HEK293 (cell line): ENCODE data around the gene SIRT7.

Experiments
- GLI2 ChIP-seq: fragments of 450-650 bp; formaldehyde crosslinking; IDR thresholded peaks from 2 replicates; pipeline ENCODE4; 2017; ENCODE audit warnings: missing biosample characterization, missing genetic modification characterization, low read depth, borderline replicate concordance
- KLF10 ChIP-seq: fragments of 450-650 bp; IDR thresholded peaks from 2 replicates; pipeline ENCODE4 v1.5.1; 2018; ENCODE audit warnings: missing biosample characterization, mild to moderate bottlenecking, missing genetic modification characterization
- KLF16 ChIP-seq: fragments of 450-650 bp; formaldehyde crosslinking; IDR thresholded peaks from 2 replicates; pipeline ENCODE4 v1.5.1; 2017; ENCODE audit warnings: missing biosample characterization, missing genetic modification characterization
- ZBTB20 ChIP-seq: fragments of 450-650 bp; formaldehyde crosslinking; IDR thresholded peaks from 2 replicates; pipeline ENCODE4 v1.5.1; 2016; ENCODE audit warnings: missing biosample characterization, missing genetic modification characterization
- ZBTB48 ChIP-seq: fragments of 450-650 bp; formaldehyde crosslinking; IDR thresholded peaks from 2 replicates; pipeline ENCODE4 v1.5.1; 2016; ENCODE audit warnings: missing biosample characterization, missing genetic modification characterization
- ZNF354C ChIP-seq: fragments of 450-650 bp; formaldehyde crosslinking; IDR thresholded peaks from 2 replicates; pipeline ENCODE4 v1.5.1; 2016; ENCODE audit warnings: missing biosample characterization, missing genetic modification characterization, low read depth, borderline replicate concordance
- ZNF404 ChIP-seq: fragments of 450-650 bp; formaldehyde crosslinking; IDR thresholded peaks from 2 replicates; pipeline ENCODE4 v1.5.1; 2017; ENCODE audit warnings: missing biosample characterization, missing genetic modification characterization
- ZNF560 ChIP-seq: fragments of 450-650 bp; formaldehyde crosslinking; IDR thresholded peaks from 2 replicates; pipeline ENCODE4 v1.5.1; 2017; ENCODE audit warnings: missing biosample characterization, missing genetic modification characterization, borderline replicate concordance
- ZNF585B ChIP-seq: fragments of 450-650 bp; formaldehyde crosslinking; IDR thresholded peaks from 2 replicates; pipeline ENCODE4 v1.5.1; 2016; ENCODE audit warnings: missing biosample characterization, missing genetic modification characterization
- ZNF600 ChIP-seq: fragments of 450-650 bp; formaldehyde crosslinking; IDR thresholded peaks from 2 replicates; pipeline ENCODE4 v1.5.1; 2016; ENCODE audit warnings: missing biosample characterization, missing genetic modification characterization
- ZNF623 ChIP-seq: fragments of 450-650 bp; formaldehyde crosslinking; IDR thresholded peaks from 2 replicates; pipeline ENCODE4 v1.5.1; 2016; ENCODE audit warnings: missing biosample characterization, missing genetic modification characterization
- ZNF660 ChIP-seq: fragments of 450-650 bp; IDR thresholded peaks from 2 replicates; pipeline ENCODE4 v1.5.1; 2018; ENCODE audit warnings: missing biosample characterization, mild to moderate bottlenecking, missing genetic modification characterization
- ZNF792 ChIP-seq: fragments of 450-650 bp; formaldehyde crosslinking; IDR thresholded peaks from 2 replicates; pipeline ENCODE4 v1.5.1; 2016; ENCODE audit warnings: missing biosample characterization, missing genetic modification characterization
- ZSCAN23 ChIP-seq: fragments of 450-650 bp; formaldehyde crosslinking; IDR thresholded peaks from 2 replicates; pipeline ENCODE4 v1.5.1; 2016; ENCODE audit warnings: missing biosample characterization, missing genetic modification characterization
- TF ChIP-seq, protein P1 (sequence below): fragments of 450-650 bp; formaldehyde crosslinking; IDR thresholded peaks from 2 replicates; pipeline ENCODE4 v1.5.1; 2016; ENCODE audit warnings: missing biosample characterization, missing genetic modification characterization, low read depth
- TF ChIP-seq, protein P2 (sequence below): fragments of 450-650 bp; formaldehyde crosslinking; IDR thresholded peaks from 2 replicates; pipeline ENCODE4 v1.5.1; 2016; ENCODE audit warnings: missing biosample characterization, missing genetic modification characterization
- TF ChIP-seq, protein P3 (sequence below): fragments of 450-650 bp; formaldehyde crosslinking; IDR thresholded peaks from 2 replicates; pipeline ENCODE4 v1.5.1; 2016; ENCODE audit warnings: missing biosample characterization, missing genetic modification characterization
- TF ChIP-seq, protein P4 (sequence below): fragments of 450-650 bp; formaldehyde crosslinking; IDR thresholded peaks from 2 replicates; pipeline ENCODE4 v1.5.1; 2017; ENCODE audit warnings: missing biosample characterization, missing genetic modification characterization
- TF ChIP-seq, protein P5 (sequence below): fragments of 450-650 bp; formaldehyde crosslinking; optimal IDR thresholded peaks from 2 replicates; pipeline ENCODE3; 2016; ENCODE audit warnings: missing biosample characterization, mild to moderate bottlenecking, missing genetic modification characterization
- TF ChIP-seq, protein P6 (sequence below): fragments of 450-650 bp; formaldehyde crosslinking; IDR thresholded peaks from 2 replicates; pipeline ENCODE4 v1.5.1; 2016; ENCODE audit warnings: missing biosample characterization, missing genetic modification characterization
- TF ChIP-seq, protein P7 (sequence below): fragments of 450-650 bp; formaldehyde crosslinking; IDR thresholded peaks from 2 replicates; pipeline ENCODE4 v1.5.1; 2016; ENCODE audit warnings: missing biosample characterization, missing genetic modification characterization
- TF ChIP-seq, protein P8 (sequence below): fragments of 450-650 bp; formaldehyde crosslinking; IDR thresholded peaks from 2 replicates; pipeline ENCODE4 v1.5.1; 2016; ENCODE audit warnings: missing biosample characterization, missing genetic modification characterization
- TF ChIP-seq, protein P9 (sequence below): IDR thresholded peaks from 2 replicates; pipeline ENCODE4 v1.6.1; 2011; ENCODE audit warnings: mild to moderate bottlenecking, low read depth, low read length, borderline replicate concordance

SIRT7 gene

DNA sequence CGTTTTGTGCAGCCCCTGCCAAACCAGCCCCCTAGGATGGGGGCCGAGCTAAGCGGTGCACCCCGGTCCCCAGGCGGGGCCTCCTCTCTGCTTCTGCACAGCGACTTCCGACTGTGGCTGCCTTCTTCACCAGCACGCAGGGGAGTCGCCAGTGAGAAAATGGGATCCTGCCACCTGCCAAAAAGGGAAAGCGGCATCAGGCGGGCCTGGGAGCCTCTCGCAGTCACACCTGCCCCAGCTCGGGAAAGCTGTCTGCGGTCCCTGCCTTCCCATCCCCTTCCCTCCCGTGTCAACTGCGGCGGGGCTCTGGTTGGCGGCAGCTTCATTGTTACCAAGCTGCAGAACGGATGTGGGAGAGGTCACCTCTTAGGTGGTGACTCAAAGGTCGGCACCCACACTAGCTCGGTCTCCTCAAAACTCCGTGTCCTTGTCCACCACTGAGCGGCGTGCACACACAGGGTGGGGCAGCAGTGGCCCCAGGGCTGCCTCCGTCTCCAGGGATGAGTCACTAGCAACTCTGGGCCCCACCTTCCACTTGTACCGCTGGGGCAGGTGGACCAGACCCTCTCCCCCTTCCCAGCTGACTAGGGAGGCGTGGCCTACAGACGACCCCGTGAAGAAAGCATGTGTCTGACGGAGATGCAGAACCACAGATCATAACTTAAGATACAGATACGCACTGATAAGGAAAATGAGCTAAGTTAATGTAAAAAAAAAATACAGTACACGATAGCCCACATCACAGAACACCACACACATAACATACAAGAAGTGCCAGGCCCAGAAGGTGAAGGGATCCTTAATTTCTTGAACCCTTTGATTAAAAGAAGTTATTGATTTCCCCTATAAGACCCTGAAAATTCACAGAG, 5.3 kb downstream of the SIRT7 start (continued):
- no peak for TF ChIP-seq ZNF560
- TF ChIP-seq, protein P1, sequence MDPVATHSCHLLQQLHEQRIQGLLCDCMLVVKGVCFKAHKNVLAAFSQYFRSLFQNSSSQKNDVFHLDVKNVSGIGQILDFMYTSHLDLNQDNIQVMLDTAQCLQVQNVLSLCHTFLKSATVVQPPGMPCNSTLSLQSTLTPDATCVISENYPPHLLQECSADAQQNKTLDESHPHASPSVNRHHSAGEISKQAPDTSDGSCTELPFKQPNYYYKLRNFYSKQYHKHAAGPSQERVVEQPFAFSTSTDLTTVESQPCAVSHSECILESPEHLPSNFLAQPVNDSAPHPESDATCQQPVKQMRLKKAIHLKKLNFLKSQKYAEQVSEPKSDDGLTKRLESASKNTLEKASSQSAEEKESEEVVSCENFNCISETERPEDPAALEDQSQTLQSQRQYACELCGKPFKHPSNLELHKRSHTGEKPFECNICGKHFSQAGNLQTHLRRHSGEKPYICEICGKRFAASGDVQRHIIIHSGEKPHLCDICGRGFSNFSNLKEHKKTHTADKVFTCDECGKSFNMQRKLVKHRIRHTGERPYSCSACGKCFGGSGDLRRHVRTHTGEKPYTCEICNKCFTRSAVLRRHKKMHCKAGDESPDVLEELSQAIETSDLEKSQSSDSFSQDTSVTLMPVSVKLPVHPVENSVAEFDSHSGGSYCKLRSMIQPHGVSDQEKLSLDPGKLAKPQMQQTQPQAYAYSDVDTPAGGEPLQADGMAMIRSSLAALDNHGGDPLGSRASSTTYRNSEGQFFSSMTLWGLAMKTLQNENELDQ (tag by site-specific recombination), result no peak
- TF ChIP-seq, protein P2, sequence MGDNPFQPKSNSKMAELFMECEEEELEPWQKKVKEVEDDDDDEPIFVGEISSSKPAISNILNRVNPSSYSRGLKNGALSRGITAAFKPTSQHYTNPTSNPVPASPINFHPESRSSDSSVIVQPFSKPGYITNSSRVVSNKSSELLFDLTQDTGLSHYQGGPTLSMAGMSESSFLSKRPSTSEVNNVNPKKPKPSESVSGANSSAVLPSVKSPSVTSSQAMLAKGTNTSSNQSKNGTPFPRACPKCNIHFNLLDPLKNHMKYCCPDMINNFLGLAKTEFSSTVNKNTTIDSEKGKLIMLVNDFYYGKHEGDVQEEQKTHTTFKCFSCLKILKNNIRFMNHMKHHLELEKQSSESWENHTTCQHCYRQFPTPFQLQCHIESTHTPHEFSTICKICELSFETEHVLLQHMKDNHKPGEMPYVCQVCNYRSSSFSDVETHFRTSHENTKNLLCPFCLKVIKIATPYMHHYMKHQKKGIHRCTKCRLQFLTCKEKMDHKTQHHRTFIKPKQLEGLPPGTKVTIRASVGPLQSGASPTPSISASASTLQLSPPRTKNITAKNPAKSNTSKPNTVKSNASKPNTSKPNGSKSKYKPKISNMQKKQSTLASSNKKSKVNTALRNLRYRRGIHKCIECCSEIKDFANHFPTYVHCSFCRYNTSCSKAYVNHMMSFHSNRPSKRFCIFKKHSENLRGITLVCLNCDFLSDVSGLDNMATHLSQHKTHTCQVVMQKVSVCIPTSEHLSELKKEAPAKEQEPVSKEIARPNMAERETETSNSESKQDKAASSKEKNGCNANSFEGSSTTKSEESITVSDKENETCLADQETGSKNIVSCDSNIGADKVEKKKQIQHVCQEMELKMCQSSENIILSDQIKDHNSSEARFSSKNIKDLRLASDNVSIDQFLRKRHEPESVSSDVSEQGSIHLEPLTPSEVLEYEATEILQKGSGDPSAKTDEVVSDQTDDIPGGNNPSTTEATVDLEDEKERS (tag by site-specific recombination), result no peak
- TF ChIP-seq, protein P3, sequence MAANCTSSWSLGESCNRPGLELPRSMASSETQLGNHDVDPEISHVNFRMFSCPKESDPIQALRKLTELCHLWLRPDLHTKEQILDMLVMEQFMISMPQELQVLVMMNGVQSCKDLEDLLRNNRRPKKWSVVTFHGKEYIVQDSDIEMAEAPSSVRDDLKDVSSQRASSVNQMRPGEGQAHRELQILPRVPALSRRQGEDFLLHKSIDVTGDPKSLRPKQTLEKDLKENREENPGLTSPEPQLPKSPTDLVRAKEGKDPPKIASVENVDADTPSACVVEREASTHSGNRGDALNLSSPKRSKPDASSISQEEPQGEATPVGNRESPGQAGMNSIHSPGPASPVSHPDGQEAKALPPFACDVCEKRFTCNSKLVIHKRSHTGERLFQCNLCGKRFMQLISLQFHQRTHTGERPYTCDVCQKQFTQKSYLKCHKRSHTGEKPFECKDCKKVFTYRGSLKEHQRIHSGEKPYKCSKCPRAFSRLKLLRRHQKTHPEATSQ, result no peak
- TF ChIP-seq, protein P4, sequence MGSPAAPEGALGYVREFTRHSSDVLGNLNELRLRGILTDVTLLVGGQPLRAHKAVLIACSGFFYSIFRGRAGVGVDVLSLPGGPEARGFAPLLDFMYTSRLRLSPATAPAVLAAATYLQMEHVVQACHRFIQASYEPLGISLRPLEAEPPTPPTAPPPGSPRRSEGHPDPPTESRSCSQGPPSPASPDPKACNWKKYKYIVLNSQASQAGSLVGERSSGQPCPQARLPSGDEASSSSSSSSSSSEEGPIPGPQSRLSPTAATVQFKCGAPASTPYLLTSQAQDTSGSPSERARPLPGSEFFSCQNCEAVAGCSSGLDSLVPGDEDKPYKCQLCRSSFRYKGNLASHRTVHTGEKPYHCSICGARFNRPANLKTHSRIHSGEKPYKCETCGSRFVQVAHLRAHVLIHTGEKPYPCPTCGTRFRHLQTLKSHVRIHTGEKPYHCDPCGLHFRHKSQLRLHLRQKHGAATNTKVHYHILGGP (tag by site-specific recombination), result no peak
- peak; percentile 34; the same call in 1 of the 2 replicates for TF ChIP-seq ZBTB48 (tag by site-specific recombination)
- TF ChIP-seq, protein P5, sequence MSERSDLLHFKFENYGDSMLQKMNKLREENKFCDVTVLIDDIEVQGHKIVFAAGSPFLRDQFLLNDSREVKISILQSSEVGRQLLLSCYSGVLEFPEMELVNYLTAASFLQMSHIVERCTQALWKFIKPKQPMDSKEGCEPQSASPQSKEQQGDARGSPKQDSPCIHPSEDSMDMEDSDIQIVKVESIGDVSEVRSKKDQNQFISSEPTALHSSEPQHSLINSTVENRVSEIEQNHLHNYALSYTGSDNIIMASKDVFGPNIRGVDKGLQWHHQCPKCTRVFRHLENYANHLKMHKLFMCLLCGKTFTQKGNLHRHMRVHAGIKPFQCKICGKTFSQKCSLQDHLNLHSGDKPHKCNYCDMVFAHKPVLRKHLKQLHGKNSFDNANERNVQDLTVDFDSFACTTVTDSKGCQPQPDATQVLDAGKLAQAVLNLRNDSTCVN (tag by site-specific recombination), result no peak
- TF ChIP-seq ZNF404 (tag by site-specific recombination), result no peak
- TF ChIP-seq, protein P6, sequence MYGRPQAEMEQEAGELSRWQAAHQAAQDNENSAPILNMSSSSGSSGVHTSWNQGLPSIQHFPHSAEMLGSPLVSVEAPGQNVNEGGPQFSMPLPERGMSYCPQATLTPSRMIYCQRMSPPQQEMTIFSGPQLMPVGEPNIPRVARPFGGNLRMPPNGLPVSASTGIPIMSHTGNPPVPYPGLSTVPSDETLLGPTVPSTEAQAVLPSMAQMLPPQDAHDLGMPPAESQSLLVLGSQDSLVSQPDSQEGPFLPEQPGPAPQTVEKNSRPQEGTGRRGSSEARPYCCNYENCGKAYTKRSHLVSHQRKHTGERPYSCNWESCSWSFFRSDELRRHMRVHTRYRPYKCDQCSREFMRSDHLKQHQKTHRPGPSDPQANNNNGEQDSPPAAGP (tag by site-specific recombination), result peak; percentile 83
- no peak for TF ChIP-seq GLI2
- TF ChIP-seq KLF16, result no peak
- no peak for TF ChIP-seq ZBTB20 (tag by site-specific recombination)
- TF ChIP-seq ZNF660 (tag by site-specific recombination), result peak; percentile 92
- TF ChIP-seq ZSCAN23 (tag by site-specific recombination), result no peak
- TF ChIP-seq, protein P7, sequence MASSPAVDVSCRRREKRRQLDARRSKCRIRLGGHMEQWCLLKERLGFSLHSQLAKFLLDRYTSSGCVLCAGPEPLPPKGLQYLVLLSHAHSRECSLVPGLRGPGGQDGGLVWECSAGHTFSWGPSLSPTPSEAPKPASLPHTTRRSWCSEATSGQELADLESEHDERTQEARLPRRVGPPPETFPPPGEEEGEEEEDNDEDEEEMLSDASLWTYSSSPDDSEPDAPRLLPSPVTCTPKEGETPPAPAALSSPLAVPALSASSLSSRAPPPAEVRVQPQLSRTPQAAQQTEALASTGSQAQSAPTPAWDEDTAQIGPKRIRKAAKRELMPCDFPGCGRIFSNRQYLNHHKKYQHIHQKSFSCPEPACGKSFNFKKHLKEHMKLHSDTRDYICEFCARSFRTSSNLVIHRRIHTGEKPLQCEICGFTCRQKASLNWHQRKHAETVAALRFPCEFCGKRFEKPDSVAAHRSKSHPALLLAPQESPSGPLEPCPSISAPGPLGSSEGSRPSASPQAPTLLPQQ (tag by site-specific recombination), result peak; percentile 88
- TF ChIP-seq, protein P8, sequence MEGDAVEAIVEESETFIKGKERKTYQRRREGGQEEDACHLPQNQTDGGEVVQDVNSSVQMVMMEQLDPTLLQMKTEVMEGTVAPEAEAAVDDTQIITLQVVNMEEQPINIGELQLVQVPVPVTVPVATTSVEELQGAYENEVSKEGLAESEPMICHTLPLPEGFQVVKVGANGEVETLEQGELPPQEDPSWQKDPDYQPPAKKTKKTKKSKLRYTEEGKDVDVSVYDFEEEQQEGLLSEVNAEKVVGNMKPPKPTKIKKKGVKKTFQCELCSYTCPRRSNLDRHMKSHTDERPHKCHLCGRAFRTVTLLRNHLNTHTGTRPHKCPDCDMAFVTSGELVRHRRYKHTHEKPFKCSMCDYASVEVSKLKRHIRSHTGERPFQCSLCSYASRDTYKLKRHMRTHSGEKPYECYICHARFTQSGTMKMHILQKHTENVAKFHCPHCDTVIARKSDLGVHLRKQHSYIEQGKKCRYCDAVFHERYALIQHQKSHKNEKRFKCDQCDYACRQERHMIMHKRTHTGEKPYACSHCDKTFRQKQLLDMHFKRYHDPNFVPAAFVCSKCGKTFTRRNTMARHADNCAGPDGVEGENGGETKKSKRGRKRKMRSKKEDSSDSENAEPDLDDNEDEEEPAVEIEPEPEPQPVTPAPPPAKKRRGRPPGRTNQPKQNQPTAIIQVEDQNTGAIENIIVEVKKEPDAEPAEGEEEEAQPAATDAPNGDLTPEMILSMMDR, result no peak
- no peak for TF ChIP-seq ZNF792
- peak; percentile 68; the same call in 1 of the 2 replicates for TF ChIP-seq KLF10 (tag by site-specific recombination)
- no peak for TF ChIP-seq ZNF600 (tag by site-specific recombination)
- no peak for TF ChIP-seq ZNF585B
- TF ChIP-seq, protein P9, sequence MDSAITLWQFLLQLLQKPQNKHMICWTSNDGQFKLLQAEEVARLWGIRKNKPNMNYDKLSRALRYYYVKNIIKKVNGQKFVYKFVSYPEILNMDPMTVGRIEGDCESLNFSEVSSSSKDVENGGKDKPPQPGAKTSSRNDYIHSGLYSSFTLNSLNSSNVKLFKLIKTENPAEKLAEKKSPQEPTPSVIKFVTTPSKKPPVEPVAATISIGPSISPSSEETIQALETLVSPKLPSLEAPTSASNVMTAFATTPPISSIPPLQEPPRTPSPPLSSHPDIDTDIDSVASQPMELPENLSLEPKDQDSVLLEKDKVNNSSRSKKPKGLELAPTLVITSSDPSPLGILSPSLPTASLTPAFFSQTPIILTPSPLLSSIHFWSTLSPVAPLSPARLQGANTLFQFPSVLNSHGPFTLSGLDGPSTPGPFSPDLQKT, result no peak
- TF ChIP-seq ZNF354C (tag by site-specific recombination), result no peak
- peak; percentile 28; the same call in 1 of the 2 replicates for TF ChIP-seq ZNF623 (tag by site-specific recombination)
